H1 (cell line): ENCODE measurements around the gene OSR1. TPM values are rescaled to one million over a fixed set of nuclear protein-coding genes. Genes with fewer than 3 reads are reported as not detected.

Source experiments
- EZH2 ChIP-seq: fragments of 200-600 bp; sonication (generic); IDR thresholded peaks from 2 replicates; pipeline ENCODE4 v1.7.1; 2012; ENCODE audit warnings: low read depth, mild to moderate bottlenecking, moderate library complexity, low read length, inconsistent platforms; ENCODE audit not compliant: severe bottlenecking
- GABPA ChIP-seq: IDR thresholded peaks from 2 replicates; pipeline ENCODE4 v1.6.1; 2011; ENCODE audit warnings: mild to moderate bottlenecking, low read length, moderate library complexity, borderline replicate concordance; ENCODE audit not compliant: insufficient read depth
- HDAC2 ChIP-seq, 2 experiments: fragments of 300-600 bp in 1 of 2; sonication (generic) in 1 of 2; IDR thresholded peaks; 2 replicates each; pipeline ENCODE4 v1.6.1; 2011 to 2012; ENCODE audit warnings: low read depth in 2 of 2, low read length in 2 of 2, mild to moderate bottlenecking in 2 of 2, moderate library complexity in 2 of 2, borderline replicate concordance in 1 of 2, inconsistent platforms in 1 of 2
- polyA plus RNA-seq, 7 experiments: library from polyadenylated mRNA; depleted of rRNA in 3 of 7; stranded (reverse) in 5 of 7; unstranded in 2 of 7; fragments of >200 nt in 5 of 7; fragments of 200-250 nt in 2 of 7; gene quantifications; 1 replicate in 5 of 7; 2 replicates in 1 of 7; 4 replicates in 1 of 7; pipeline versions ENCODE4 v1.2.1 to v1.2.3, GENCODE V29; 2011 to 2013; ENCODE audit warnings: missing spikeins in 2 of 7, mixed read lengths in 2 of 7
- total RNA-seq: library from RNA; stranded (reverse); fragmentation: NEBNext Ultra II Directional; extraction: Animal tissue kit (Norgen Biotek cat#: 25700); gene quantifications from 2 replicates; pipeline ENCODE4 v1.2.1, GENCODE V29; 2021
- TF ChIP-seq, protein P1 (sequence below): IDR thresholded peaks from 2 replicates; pipeline ENCODE4 v1.6.1; 2012; ENCODE audit warnings: inconsistent platforms

The OSR1 gene
- total and polyA plus RNA-seq, 2 of the 8 experiments (the other 6 are each of a cell fraction or from before 2014, with no cell fraction given) = 0.05 to 0.22 TPM

DNA sequence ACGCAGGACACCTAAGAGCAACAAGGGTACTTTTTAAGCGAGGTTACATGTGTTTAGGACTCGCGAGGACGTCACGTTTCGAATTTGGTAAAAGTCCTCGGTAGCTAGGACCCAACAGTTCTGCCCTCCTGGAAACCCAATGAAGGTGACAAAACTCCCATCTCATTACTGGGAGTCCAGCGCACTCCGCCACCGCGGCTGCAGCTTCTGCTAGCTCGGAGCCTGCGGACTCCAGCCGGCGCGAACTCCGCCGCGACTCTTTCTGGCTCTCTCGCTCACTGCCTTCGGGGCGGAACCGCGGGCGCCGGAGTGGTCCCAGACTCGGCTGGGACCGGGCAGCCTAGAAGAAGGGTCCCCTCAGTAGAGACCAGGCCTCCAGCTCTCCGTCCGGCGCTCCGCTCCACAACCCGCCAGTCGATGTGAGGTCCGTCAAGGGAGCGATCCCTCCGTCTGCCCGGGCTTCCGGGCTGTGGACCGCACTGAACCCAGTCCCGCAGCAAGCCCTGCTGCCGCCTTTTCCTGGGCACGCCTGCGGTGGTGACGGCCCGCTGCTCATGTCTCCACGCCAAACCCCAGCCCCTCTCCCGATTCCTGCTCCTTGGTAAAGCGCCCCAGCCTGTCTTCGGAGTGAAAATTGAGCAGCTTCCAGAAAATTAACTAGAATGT lies 3.0 kb upstream of the OSR1 start (continued):
- TF ChIP-seq HDAC2 (IDR thresholded peaks at IDR 0.05; ENCODE audit: borderline replicate concordance in 1 of 2, low read depth in 2 of 2, low read length in 2 of 2) = no peak
- 0 out of 2 replicates have a peak, but pooled peaks have one; percentile 39 for TF ChIP-seq GABPA
- peak; percentile 96 for TF ChIP-seq EZH2
- TF ChIP-seq, protein P1, sequence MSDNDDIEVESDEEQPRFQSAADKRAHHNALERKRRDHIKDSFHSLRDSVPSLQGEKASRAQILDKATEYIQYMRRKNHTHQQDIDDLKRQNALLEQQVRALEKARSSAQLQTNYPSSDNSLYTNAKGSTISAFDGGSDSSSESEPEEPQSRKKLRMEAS = peak; percentile 49; the same call in 1 of the 2 replicates
